ENCODE data around the gene CX3CR1.

- TF ChIP-seq CTCF (IDR thresholded peaks at IDR 0.05; ENCODE audit: insufficient read depth, low read depth, low read length) (no peak), EZH2 (IDR thresholded peaks at IDR 0.05; ENCODE audit: insufficient read depth, low read length) (no peak)
Measured at GRCh38 chr3:39284457-39284881, 4.6 kb upstream of the CX3CR1 start.

All from astrocyte (in vitro differentiated cells and primary cell).